HEK293T (cell line): ENCODE measurements around the gene ZNF341.

Experiments used
- ARNT ChIP-seq: fragments of 450-650 bp; IDR thresholded peaks from 2 replicates; pipeline ENCODE4 v1.6.1; 2017; ENCODE audit warnings: mild to moderate bottlenecking
- CTBP1 ChIP-seq: fragments of 450-650 bp; IDR thresholded peaks from 2 replicates; pipeline ENCODE4 v1.6.1; 2016; ENCODE audit warnings: borderline replicate concordance
- ELF4 ChIP-seq: fragments of 450-650 bp; IDR thresholded peaks from 2 replicates; pipeline ENCODE4 v1.6.1; 2017; ENCODE audit warnings: antibody characterized with exemption
- FOXA1 ChIP-seq: fragments of 450-650 bp; IDR thresholded peaks from 2 replicates; pipeline ENCODE4 v1.6.1; 2016; ENCODE audit warnings: mild to moderate bottlenecking
- FOXK2 ChIP-seq: fragments of 450-650 bp; IDR thresholded peaks from 2 replicates; pipeline ENCODE4 v1.6.1; 2016; ENCODE audit warnings: mild to moderate bottlenecking
- FOXM1 ChIP-seq: fragments of 450-650 bp; IDR thresholded peaks from 2 replicates; pipeline ENCODE4 v1.6.1; 2017; ENCODE audit warnings: mild to moderate bottlenecking, borderline replicate concordance
- HDGF ChIP-seq: fragments of 450-650 bp; IDR thresholded peaks from 2 replicates; pipeline ENCODE4 v1.6.1; 2017; ENCODE audit warnings: antibody characterized with exemption, borderline replicate concordance
- SP1 ChIP-seq: fragments of 450-650 bp; IDR thresholded peaks from 2 replicates; pipeline ENCODE4 v1.6.1; 2017
- SUZ12 ChIP-seq: fragments of 450-650 bp; IDR thresholded peaks from 2 replicates; pipeline ENCODE4 v1.6.1; 2016; ENCODE audit warnings: mild to moderate bottlenecking
- TARDBP ChIP-seq: fragments of 450-650 bp; IDR thresholded peaks from 2 replicates; pipeline ENCODE4 v1.6.1; 2016
- ZNF384 ChIP-seq: fragments of 450-650 bp; IDR thresholded peaks from 2 replicates; pipeline ENCODE4 v1.6.1; 2016
- TF ChIP-seq, protein P1 (sequence below): fragments of 450-650 bp; IDR thresholded peaks from 2 replicates; pipeline ENCODE4 v1.6.1; 2016

DNA sequence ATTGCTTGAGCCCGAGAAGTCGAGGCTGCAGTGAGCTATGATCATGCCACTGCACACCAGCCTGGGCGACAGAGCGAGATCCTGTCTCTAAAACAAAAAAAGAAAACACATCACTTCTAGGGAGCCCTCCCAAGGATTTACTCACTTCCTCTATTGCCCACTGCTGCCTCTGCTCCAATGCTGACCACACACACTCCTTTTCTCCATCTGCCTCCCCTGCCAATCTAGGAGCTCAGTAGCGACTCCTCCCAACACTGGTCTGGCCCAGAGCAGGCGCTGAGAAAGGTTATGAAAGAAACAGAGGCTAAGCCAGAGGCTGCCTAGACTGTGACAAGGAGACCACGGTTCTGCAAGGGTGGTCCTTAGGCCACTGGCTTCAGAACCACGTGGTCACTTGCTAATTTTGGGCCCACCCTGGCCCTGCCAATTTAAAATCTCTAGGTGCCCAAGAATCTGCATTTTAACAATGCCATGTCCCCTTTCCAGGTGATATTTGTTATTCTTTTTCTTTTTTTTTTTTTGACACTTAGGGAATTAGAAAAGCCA is 44.4 kb upstream of the ZNF341 start:
- no peak for TF ChIP-seq SUZ12
- no peak for TF ChIP-seq SP1
- TF ChIP-seq HDGF: no peak
- no peak for TF ChIP-seq ELF4
- TF ChIP-seq FOXK2: no peak
- TF ChIP-seq FOXM1: no peak
- TF ChIP-seq ZNF384: no peak
- TF ChIP-seq CTBP1: no peak
- TF ChIP-seq TARDBP: no peak
- no peak for TF ChIP-seq ARNT
- TF ChIP-seq, protein P1, sequence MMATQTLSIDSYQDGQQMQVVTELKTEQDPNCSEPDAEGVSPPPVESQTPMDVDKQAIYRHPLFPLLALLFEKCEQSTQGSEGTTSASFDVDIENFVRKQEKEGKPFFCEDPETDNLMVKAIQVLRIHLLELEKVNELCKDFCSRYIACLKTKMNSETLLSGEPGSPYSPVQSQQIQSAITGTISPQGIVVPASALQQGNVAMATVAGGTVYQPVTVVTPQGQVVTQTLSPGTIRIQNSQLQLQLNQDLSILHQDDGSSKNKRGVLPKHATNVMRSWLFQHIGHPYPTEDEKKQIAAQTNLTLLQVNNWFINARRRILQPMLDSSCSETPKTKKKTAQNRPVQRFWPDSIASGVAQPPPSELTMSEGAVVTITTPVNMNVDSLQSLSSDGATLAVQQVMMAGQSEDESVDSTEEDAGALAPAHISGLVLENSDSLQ: no peak
- TF ChIP-seq FOXA1: no peak
